Left renal pelvis (tissue), 4 donors: ENCODE results near the gene DSCAML1. TPM values are rescaled to one million over a fixed set of nuclear protein-coding genes. Genes with fewer than 3 reads are reported as not detected.

Experiments used
- DNase-seq, 4 donors: peaks; one replicate each; pipeline ENCODE4 v3.0.0-alpha.2; 2013; ENCODE audit warnings: low read depth in 4 of 4, low spot score in 3 of 4
- polyA plus RNA-seq, 4 donors: library from polyadenylated mRNA; unstranded; fragments of 120-200 nt; gene quantifications; one replicate each; pipeline ENCODE4 v1.2.1, GENCODE V29; 2013; ENCODE audit not compliant: insufficient read length in 4 of 4

DSCAML1 gene
- polyA plus RNA-seq, 4 donors = 0.25 to 3.4 (median 1.9) TPM

- DNase-seq = no peak
Observed at GRCh38 chr11:117535850-117536411, 261.1 kb downstream of the DSCAML1 start.

- no peak for DNase-seq
Observed at GRCh38 chr11:117535201-117535849, 261.7 kb downstream of the DSCAML1 start.

GRCh38 chr11:117532568-117532967, 264.4 kb downstream of the DSCAML1 start:
- DNase-seq = no peak

DNA sequence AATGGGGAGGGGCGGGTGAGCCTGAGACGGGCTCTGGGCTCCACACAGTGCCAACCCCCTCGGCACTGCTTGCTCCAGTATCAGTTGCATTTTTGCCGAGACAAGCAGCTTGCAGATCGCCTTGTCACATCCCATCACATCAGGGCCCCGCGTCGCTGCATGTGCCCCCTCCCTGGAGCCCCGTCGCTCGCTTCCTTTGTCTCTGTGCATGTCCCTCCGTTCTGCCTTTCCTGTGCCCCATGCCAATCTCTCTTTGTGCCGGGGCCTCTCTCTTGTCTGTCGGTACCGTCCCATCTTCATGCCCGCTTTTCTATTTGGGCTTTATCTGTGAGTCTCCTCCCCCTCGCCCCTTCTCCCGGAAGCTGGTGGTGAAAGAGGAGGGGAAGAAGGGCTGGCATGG, 267.2 kb downstream of the DSCAML1 start:
- DNase-seq = no peak

DNA sequence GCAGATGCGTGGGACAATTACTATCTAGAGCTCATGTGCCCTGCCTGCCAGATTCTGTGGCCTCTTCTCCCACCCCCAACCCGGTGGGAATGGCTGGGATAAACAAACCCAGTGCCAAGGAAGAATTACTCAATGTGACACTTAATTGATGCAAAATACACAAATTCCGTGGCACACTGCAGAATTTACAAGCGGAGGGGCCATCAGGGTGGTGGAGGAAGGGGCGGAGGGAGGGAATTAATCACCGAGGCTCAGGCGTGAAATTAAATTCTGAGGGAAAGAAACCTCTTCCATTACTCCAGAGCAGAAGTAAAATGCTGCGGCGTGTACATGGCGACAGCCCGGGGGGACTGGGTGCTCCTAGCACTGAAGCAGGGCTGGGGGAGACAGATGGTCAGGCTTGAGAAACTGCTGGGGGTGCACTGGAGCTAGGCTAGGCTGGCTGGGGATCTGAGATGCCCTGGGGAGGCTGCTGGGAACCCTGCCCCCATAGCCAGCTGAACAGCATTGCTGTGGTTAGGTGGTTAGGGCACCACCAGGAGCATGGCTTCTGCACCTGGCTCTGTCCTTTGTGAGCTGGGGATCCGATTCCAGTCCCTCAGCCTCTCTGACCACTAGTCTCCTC, 268.8 kb downstream of the DSCAML1 start:
- DNase-seq = peak in 1 of 4 donors; percentile 57

DNA sequence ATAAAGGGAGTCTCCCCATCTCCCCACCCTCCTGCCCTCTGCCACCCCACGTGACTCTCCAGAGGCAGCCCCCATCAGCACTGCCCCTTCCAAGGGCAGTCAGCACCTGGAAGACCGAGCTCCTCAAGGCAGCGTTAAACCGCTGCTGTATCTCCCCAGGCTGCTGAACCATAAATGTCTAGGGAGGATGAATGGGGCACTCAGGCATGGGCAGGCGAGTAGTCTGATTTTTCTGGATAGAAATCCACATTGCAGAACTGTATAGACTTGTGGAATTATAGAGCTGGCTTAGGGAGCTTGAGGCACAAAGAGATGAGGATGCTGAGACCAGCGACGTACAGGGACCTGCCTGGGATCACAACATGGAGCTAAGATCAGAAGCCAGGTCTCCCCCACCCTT, 269.7 kb downstream of the DSCAML1 start:
- DNase-seq = no peak

GRCh38 chr11:117525866-117526542, 271.0 kb downstream of the DSCAML1 start:
- DNase-seq = no peak

DNA sequence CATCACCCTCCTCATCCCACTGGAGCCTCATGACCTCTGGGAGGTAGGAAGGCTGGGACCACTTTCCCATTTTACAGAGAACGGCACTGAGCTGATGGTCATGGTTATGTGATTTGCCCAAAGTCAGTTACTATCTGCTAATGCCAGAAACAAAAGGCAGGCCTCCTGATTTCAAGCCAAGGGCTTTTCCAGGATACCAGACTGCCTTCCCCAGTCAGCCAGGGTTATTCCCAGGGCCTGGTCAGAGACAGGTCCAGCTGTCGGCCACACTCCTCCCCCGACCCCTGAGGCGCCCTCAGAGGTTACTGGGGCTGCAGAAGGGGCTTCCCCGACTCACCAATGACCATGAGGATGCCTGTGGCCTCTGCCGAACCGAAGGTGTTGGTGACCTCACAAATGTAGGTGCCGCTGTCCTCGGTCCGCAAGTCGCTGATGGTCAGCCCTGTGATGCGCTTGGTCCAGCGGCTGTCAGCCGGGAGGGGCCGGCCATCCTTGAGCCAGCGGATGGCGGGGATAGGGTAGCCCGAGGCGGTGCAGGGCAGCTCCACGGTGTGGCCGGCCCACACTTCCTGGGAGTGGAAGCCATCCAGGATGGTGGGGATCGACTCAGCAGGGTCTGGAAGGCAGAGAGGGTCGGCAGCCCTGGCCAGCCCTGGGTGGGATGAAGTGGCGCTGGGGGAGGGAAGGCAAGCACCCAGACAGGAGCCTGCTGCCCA, 272.4 kb downstream of the DSCAML1 start:
- no peak for DNase-seq

DNA sequence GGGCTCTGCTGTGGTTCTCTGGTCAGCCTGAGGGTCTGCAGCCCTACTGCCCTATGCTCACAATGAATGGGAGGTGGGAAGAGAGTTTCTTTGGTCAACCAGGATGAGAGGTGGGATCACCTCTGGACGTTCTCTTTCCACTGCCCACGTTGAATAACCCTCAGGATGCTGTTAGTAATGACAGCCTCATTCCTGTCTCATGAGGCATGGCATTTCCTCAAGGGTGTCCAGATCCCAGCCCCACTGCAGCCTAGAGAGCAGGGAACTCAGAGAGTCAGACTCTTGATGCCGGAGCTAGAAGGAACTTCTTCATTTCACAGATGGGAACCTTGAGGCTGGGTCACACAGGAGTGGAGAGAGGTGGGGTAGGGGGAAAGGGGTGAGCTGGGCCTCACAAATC, 273.3 kb downstream of the DSCAML1 start:
- DNase-seq = no peak

DNA sequence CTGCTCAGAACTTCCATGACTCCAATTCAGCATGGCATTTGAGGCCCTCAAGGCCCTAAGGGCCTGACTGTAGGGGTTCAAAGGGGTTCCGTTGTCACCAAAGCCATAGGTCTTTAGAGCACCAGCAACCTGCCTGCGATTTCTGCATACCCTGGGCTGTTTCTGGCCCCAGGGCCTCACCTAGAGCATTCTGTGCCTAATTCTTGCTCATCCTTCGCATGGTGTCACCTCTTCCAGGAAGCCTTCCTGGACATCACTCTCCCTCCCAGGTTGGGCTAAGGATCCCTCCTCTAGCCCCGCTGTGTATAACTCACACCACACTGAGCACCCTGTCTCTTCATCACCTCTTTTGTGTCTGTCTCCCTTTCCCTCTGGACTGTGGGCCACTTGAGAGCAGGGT, 275.0 kb downstream of the DSCAML1 start:
- DNase-seq = no peak

DNA sequence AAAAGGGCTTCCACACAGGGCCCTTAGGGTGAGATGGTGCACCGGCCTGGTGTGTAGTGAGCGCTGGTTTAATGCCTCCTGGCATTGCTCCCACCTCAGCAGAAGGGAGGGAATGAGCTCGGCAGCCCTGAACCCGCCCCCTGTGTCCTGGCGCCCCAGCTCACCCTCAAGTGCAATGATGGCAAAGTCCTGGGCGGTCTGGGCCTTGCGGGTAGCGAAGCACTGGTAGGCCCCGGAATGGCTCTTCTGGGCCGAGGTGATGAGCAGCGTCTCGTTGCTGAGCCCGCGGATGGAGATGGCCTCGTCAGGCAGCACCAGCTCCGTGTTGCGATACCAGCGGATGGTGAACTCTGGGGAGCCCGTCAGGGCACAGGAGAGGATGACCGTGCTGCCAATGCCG, 276.1 kb downstream of the DSCAML1 start:
- DNase-seq = no peak

DNA sequence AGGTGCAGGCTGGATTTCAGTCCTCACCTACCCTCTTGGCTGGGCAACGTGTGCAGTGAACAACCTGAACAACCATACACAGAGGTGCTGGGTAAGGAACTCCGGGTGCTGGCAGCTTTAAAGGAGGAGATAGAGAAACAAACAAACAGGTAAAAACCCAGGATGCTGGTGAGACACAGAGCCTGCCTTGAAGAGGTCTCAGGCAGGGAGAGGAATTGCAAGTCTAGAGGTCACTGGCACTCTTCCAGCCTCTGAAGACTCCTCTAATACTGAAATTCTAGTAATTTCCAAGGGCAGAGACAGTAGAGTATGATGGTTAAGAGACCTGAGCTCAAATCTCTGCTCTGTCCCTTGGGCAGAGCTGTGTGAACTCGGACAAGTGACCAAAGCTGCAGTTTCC, 276.8 kb downstream of the DSCAML1 start:
- DNase-seq = no peak

DNA sequence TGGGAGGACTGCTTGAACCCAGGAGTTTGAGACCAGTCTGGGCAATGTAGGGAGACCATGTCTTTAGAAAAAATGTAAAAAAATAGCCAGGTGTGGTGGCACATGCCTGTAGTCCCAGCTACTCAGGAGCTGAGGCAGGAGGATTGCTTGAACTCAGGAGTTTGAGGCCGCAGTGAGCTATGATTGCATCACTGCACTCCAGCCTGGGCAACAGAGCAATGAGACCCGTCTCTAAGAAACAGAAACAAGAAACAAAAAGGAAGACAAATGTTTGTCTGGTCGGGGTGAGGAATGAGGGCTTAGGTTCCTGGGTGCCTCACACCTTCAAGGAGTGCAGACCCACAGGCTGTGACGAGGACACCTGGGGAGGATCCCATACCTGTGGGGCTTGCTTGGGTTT, 277.4 kb downstream of the DSCAML1 start:
- DNase-seq = no peak

- peak in 1 of 4 donors; percentile 54 for DNase-seq
Observed at GRCh38 chr11:117519170-117519569, 277.8 kb downstream of the DSCAML1 start.

DNA sequence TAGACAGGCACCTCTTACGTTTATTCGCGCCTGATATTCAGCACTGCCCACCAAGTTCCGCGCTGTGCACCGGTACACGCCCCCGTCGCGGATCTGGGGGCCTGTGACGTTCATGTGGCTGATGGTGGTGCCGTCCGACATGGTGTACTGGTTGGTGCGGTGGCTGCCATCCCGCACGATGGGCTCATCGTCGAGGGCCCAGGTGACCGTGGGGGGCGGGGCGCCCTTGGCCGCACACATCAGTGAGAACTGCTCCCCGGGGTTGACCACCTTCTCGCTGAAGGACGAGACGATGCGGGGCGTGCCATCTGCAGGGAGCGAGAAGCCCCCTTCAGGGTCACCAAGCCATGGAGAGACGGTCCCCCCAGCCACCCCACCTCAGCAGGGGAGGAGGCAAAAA, 278.6 kb downstream of the DSCAML1 start:
- DNase-seq = no peak

DNA sequence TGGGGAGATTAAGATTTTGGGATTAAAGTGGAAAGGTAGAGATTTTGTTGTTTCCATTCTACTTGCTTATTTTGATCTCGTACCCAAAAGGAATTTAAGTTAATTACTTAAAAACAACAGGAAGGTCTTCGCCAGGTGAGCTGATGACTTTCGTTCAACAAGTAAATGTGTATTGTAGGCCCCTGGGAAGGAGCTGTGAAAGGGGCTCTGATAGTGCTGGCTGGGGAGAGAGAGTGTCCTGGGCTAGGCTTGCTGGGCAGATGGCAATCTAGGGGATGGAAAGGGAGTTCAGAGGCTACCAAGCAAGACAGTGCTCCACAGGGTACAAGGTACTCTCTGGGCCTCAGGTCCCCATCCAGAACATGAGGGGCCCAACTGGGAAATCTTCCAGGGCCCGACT, 279.9 kb downstream of the DSCAML1 start:
- no peak for DNase-seq

DNA sequence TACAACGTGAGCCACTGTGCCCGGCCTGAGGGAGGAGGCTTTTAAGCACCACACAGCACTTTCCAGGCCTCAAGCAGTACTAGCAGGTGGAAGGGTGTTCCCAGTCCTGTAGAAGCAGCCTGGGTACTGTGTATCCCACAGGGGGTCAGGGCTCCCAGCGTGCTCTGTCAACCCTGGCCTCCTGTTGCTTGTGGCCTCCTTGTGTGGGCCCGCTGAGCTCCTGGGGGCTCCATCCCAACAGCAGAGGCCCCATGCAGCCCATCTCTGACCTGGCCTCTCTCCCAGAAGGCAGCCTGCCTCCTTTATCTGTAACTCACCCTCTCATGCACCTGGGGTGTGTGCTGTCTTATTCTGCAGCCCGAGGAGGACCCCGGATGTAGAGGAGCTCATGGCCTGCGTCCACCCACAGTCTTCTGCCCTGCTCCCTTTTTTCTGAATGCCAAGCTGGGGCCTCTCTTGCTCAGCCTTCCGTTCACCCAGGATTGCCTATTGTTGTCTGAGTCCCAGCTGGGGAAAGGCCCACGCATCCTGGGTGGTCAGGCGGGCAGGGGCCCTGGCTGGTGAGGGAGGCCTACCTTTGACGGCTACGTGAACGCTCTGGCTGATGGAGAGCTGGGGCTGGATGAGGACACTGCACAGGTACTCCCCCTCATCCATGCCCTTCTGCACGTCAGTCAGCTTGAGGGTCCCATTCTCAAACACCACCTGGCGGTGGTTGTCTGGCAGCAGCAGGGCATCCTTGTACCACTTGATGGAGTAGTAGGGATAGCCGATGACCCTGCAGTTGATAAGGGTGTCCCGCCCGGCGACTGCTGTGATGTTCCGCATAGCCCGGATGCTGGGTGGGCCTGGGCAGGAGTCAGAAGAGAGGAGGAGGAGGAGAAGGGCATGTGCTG, 280.9 kb downstream of the DSCAML1 start:
- DNase-seq = no peak

GRCh38 chr11:117514256-117514655, 282.8 kb downstream of the DSCAML1 start:
- DNase-seq = no peak

DNA sequence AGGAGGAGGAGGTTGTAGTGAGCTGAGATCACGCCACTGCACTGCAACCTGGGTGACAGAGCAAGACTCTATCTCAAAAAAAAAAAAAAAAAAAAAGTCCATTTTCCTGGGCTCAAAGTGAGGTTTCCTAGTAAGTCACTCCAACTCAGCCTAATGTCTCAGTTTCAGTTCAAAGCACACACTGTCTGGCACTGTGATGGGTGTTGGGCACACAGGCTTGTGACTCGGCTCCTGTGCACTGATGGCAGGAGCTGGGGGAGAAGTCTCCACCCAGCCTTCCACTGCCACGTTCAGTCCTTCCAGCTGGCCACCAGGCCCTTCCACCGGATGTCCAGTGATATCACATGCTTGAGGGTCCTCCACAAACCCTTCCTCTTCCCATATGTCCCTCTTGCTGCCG, 283.4 kb downstream of the DSCAML1 start:
- no peak for DNase-seq

DNA sequence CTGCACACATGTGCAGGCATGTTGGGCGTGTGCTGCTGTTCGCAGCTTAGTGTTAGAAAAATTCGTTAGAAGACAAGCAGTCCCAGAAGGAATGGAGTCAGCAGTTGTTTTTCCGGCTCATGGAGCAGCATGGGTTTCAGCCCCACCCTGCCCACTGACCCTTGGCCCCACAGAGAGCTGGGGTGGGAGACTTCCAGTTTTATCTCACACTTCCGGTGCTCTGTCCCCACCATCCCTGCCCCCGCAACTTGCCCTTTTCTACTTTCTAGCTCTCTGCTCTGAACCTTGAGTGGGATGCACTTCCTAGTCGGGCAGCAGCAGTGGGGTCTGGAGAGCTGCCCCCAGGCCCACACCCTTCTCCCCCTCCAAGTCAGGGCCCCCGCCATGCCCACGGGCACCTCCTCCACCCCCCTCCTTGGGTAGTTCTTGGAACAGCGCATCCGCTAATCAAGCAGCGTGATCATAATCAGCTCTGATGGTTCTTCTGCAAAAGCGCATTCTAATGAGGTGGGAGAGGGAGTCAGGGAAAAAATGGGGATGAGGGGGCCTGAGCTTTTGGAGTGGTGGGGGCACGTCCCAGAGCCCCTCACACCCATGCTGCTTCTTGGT, 285.0 kb downstream of the DSCAML1 start:
- DNase-seq = peak in 1 of 4 donors; percentile 41
